ENCODE measurements around the gene SACS.

- TF ChIP-seq POLR2A (IDR thresholded peaks at IDR 0.05) = no peak
- TF ChIP-seq EP300 (IDR thresholded peaks at IDR 0.05) = no peak
Measured at GRCh38 chr13:23349161-23349897, 84.2 kb downstream of the SACS start.

Data from sigmoid colon (tissue), 4 donors.